K562 (cell line): ENCODE data around the gene TNFAIP8L2.

Experiments
- CTCF ChIP-seq, 3 experiments: IDR thresholded peaks in 2 of 3; conservative IDR thresholded peaks in 1 of 3; 2 replicates each; pipeline ENCODE4 v1.5.1; 2011 to 2012; ENCODE audit warnings: low read length in 3 of 3, mild to moderate bottlenecking in 3 of 3, control low read depth in 2 of 3, improper control_type of control experiment in 1 of 3, inconsistent platforms in 1 of 3, low read depth in 1 of 3, mixed read lengths in 1 of 3, moderate library complexity in 1 of 3; ENCODE audit not compliant: insufficient read depth in 2 of 3
- E2F6 ChIP-seq, 2 experiments: IDR thresholded peaks; 2 replicates each; pipeline ENCODE4 v1.6.1; 2011; ENCODE audit warnings: borderline replicate concordance in 1 of 2, control low read depth in 1 of 2, low read depth in 1 of 2, low read length in 1 of 2, mild to moderate bottlenecking in 1 of 2, mixed read lengths in 1 of 2, moderate library complexity in 1 of 2; ENCODE audit not compliant: insufficient read depth in 1 of 2, insufficient read length in 1 of 2, poor library complexity in 1 of 2, severe bottlenecking in 1 of 2; ENCODE audit errors: extremely low read depth in 1 of 2
- EP300 ChIP-seq: IDR thresholded peaks from 2 replicates; pipeline ENCODE4 v1.6.1; 2012; ENCODE audit warnings: low read length, improper control_type of control experiment
- JUNB ChIP-seq: fragments of 450-650 bp; formaldehyde crosslinking; conservative IDR thresholded peaks from 2 replicates; pipeline ENCODE4 v1.4.0; 2020; ENCODE audit warnings: mild to moderate bottlenecking
- MTF1 ChIP-seq: fragments of 250-450 bp; sonication (Bioruptor Pico); IDR thresholded peaks from 2 replicates; pipeline ENCODE4 v1.9.0; 2021; ENCODE audit warnings: moderate library complexity, mild to moderate bottlenecking, inconsistent platforms, borderline replicate concordance
- POLR2A ChIP-seq: fragments of 450-650 bp; conservative IDR thresholded peaks from 2 replicates; pipeline ENCODE4 v1.6.1; 2016
- SRF ChIP-seq, 2 experiments: fragments of 250-450, 450-650 bp in 1 of 2; sonication (Bioruptor Pico) in 1 of 2; sonication (generic) in 1 of 2; formaldehyde crosslinking; IDR thresholded peaks; 2 replicates each; pipeline versions ENCODE4 v1.5.0 to v1.5.1; 2020 to 2022; ENCODE audit warnings: mild to moderate bottlenecking in 1 of 2, missing genetic modification reagents in 1 of 2
- ZNF121 ChIP-seq: sonication (generic); formaldehyde crosslinking; conservative IDR thresholded peaks from 2 replicates; pipeline ENCODE4 v1.8.0; 2022; ENCODE audit warnings: missing genetic modification reagents
- ZNF324 ChIP-seq: fragments of 250-450 bp; sonication (Bioruptor Pico); IDR thresholded peaks from 2 replicates; pipeline ENCODE4 v1.4.0; 2020; ENCODE audit warnings: mild to moderate bottlenecking

- TF ChIP-seq ZNF121 (CRISPR knock-in tag): no peak
- TF ChIP-seq CTCF (IDR thresholded peaks at IDR 0.05 in 2 of 3, conservative IDR thresholded peaks at IDR 0.05 in 1 of 3; ENCODE audit: insufficient read depth in 2 of 3, low read depth in 1 of 3, low read length in 3 of 3): no peak
- no peak for TF ChIP-seq POLR2A
- no peak for TF ChIP-seq SRF (CRISPR knock-in tag; IDR thresholded peaks at IDR 0.05)
- TF ChIP-seq E2F6 (IDR thresholded peaks at IDR 0.05; ENCODE audit: borderline replicate concordance in 1 of 2, extremely low read depth in 1 of 2, insufficient read depth in 1 of 2, insufficient read length in 1 of 2, low read depth in 1 of 2, low read length in 1 of 2, poor library complexity in 1 of 2, severe bottlenecking in 1 of 2): no peak
- no peak for TF ChIP-seq MTF1 (CRISPR knock-in tag)
- TF ChIP-seq EP300: no peak
- no peak for TF ChIP-seq JUNB (CRISPR knock-in tag)
- TF ChIP-seq ZNF324 (CRISPR knock-in tag): no peak
These were observed 2.9 kb downstream of the TNFAIP8L2 start for GRCh38 chr1:151159373-151159772.
